Activated naive CD4-positive, alpha-beta T cell treated with anti-CD3 and anti-CD28 coated beads for 36 hours (primary cell): ENCODE measurements around the gene PMEPA1. TPM values are rescaled to one million over a fixed set of nuclear protein-coding genes. Genes with fewer than 3 reads are reported as not detected.
"Not testable (repeated sequence)": the region's sequence is repeated elsewhere in the genome, so short reads cannot be mapped to it uniquely, and the experiment has no call there.

Experiments
- CTCF ChIA-PET: fragments of 350-600 bp; sonication (Branson Sonifier 250); formaldehyde crosslinking; loops from one replicate; lab custom pipeline; 2021; ENCODE audit warnings: antibody characterized with exemption; lab: Charles Lee
- DNase-seq: peaks from one replicate; pipeline ENCODE4 v3.0.0-alpha.2; 2020
- H3K27ac Mint-ChIP-seq: one replicate; pipeline ENCODE4 v1.8.0; 2021; ENCODE audit warnings: mild to moderate bottlenecking, mixed read lengths
- H3K27me3 Mint-ChIP-seq: one replicate; pipeline ENCODE4 v1.8.0; 2021; ENCODE audit warnings: low read depth, mixed read lengths
- H3K36me3 Mint-ChIP-seq: one replicate; pipeline ENCODE4 v1.8.0; 2021; ENCODE audit warnings: low read depth, mixed read lengths
- H3K4me1 Mint-ChIP-seq: one replicate; pipeline ENCODE4 v1.8.0; 2021; ENCODE audit warnings: low read depth, mixed read lengths
- H3K4me3 Mint-ChIP-seq: one replicate; pipeline ENCODE4 v1.8.0; 2021; ENCODE audit warnings: mild to moderate bottlenecking, moderate library complexity, mixed read lengths
- H3K9me3 Mint-ChIP-seq: one replicate; pipeline ENCODE4 v1.8.0; 2021; ENCODE audit warnings: mixed read lengths
- intact Hi-C: fragments of 100-400 bp; cut with micrococcal nuclease; formaldehyde crosslinking; loops from one replicate; pipeline ENCODE4 v1.15.1; 2023
- total RNA-seq, 2 experiments: library from RNA; stranded (reverse); gene quantifications; one replicate each; pipeline ENCODE4 v1.2.3, GENCODE V29; 2021

Gene PMEPA1
- total RNA-seq, 2 experiments from 2014 or later, result 2.0 to 2.2 TPM

DNA sequence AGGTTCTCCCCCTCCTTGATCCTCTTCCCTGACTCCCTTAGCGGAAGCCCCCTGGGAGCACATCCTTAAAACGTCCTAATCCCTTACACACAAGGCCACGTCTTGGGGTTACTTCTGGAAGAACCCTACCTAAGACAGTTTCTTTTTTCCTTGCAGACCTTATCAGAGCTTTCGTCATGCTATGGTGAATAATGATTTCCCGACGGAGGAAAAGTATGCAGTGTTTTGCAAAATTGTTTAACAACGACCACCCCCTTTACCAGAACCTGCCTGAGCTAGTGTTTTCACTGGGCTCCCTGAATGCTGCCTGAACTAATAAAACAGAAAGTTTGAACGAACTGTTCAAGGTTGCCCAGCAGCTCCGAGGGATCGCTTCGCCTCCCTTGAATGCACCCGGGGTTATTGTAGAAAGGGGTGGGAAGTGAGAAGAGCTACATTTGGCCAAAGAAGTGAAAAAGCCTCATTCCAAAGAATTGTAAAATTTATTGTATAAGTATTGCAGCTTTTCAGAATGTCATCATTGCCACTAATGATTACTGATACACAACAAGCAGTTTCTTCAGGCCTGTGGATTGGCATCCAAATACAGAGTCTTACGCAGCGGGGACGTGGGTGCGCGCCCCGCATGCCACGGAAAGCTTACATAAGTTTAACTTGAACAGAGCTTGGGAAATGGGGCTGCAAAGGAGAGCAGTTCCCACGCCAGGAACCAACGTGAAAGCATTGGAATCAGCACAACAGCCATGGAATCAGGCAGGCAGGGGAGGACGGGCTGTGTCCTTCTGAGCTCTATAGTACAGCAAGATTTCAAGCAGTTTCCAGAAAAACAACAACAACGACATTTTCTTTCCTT is 61.7 kb downstream of the PMEPA1 start:
- H3K27ac Mint-ChIP-seq, result no peak overlapping the region
- peaks cover 3% of the 10 kb centered on the region for H3K36me3 Mint-ChIP-seq
- intact Hi-C loops, result no loop called here
- H3K4me1 Mint-ChIP-seq, result no peaks in the 10 kb centered on the region
- DNase-seq, result no peak
- H3K9me3 Mint-ChIP-seq, result peaks cover 17% of the 10 kb centered on the region
- no peak overlapping the region for H3K4me3 Mint-ChIP-seq
- no peaks in the 10 kb centered on the region for H3K27me3 Mint-ChIP-seq
- CTCF ChIA-PET, result interaction anchor here (0.9 kb wide), 1 partner anchor 52 kb away, joined by 3 read pairs; no protein-coding TSS in a partner anchor

DNA sequence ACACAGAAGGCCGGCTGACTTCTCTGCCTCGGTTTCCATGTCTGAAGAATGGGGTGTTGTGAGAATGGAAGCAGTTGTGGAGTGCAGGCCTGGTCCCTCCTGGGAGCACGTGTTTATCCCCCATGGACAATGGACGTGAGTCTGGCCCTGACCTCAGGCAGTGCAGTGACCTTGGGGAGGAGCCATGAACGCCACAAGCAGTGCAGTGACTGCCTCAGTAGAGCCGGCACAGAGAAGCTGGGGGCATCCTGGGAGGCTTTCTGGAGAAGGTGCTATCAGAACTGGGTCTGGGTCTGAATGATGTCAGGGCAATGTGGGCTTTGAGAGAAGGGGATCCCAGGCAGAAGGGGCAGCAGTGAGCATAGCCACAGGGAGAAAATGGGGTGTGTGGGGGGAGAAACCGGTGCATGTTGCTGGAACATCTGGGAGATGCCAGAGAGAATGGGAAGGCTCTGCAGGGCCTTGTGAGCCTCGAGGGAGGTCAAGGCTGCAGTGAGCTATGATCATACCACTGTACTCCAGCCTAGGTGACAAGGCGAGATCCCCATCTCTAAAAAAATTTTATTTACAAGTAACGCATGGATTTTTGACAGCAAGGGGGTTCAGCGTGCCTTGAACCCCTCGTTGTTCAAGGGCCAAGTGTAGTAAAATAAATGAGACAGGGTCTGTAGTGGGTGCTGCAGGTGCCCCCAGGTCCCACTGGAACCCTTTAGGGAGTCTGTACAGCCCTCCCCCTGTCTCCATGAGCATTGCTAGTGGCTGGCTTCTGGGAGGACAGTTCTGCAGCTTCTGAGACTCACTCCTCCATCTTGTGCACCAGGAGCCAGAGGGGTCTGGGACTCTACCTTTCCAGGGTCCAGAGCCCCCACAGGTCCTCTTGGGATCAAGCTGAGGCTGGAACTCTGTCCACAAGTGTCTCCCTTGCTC is 62.5 kb downstream of the PMEPA1 start:
- no peaks in the 10 kb centered on the region for H3K4me1 Mint-ChIP-seq
- CTCF ChIA-PET, result interaction anchor here (0.6 to 0.9 kb wide), 2 partner anchors 40 to 51 kb away, joined by 3 read pairs; no protein-coding TSS in a partner anchor
- peaks cover 1% of the 10 kb centered on the region for H3K36me3 Mint-ChIP-seq
- H3K9me3 Mint-ChIP-seq, result peaks cover 20% of the 10 kb centered on the region
- intact Hi-C loops, result no loop called here
- H3K27ac Mint-ChIP-seq, result no peak overlapping the region
- DNase-seq, result no peak
- H3K4me3 Mint-ChIP-seq, result no peak overlapping the region
- H3K27me3 Mint-ChIP-seq, result no peaks in the 10 kb centered on the region

DNA sequence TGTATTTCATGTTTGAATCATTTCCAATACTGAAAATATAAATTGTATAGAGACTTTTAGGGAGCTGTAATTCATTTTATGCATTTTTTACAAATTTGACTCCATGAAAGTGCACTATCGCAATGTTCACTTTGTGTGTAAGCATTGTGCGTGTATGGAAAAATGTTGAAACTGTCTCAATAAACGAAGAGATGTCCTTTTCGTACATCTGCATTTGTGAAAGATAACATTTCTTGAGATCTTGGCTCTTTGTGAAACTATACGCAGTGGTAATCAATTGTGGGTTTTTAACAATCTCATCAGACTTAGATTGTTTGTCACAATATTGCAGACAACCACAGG is 70.9 kb downstream of the PMEPA1 start:
- CTCF ChIA-PET, result no interaction called here
- Mint-ChIP-seq H3K27me3 (no peaks in the 10 kb centered on the region), H3K4me3 (no peak overlapping the region), H3K36me3 (peaks cover 9% of the 10 kb centered on the region), H3K4me1 (peaks cover 9% of the 10 kb centered on the region), H3K27ac (no peak overlapping the region), H3K9me3 (peaks cover 31% of the 10 kb centered on the region)
- intact Hi-C loops, result no loop called here
- DNase-seq, result no peak

DNA sequence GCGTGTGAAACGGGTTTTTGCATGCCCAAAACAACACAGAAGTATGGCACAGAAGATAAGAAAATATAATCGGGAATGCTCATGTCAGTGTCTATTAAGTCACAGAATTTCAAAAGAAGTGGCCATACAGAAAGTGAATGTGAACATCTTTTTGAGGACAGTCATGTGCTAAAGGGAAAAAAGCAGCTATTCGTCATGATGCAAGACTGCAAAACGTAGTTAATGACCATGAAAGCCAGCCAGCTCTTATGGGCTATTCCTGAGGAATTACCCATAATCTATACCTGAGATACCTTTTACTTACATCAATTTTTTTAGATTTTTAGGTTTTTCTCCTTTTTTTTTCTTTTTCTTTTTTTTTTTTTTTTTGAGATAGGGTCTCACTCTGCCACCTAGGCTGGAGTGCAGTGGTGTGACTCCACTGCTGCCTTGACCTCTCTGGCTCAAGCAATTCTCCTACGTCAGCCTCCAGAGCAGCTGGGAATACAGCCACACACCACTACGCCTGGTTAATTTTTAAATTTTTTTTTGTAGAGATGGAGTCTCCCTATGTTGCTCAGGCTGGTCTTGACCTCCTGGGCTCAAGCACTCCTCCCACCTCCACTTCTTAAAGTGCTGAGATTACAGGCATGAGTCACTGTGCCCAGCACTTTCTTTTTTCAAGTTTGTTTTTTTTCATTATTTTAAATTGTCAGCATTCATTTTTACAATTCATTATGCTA is 71.5 kb downstream of the PMEPA1 start:
- no peak overlapping the region for H3K27ac Mint-ChIP-seq
- intact Hi-C loops, result no loop called here
- no peak for DNase-seq
- H3K27me3 Mint-ChIP-seq, result no peaks in the 10 kb centered on the region
- peaks cover 30% of the 10 kb centered on the region for H3K9me3 Mint-ChIP-seq
- H3K4me1 Mint-ChIP-seq, result peaks cover 12% of the 10 kb centered on the region
- CTCF ChIA-PET, result no interaction called here
- peaks cover 9% of the 10 kb centered on the region for H3K36me3 Mint-ChIP-seq
- H3K4me3 Mint-ChIP-seq, result no peak overlapping the region

DNA sequence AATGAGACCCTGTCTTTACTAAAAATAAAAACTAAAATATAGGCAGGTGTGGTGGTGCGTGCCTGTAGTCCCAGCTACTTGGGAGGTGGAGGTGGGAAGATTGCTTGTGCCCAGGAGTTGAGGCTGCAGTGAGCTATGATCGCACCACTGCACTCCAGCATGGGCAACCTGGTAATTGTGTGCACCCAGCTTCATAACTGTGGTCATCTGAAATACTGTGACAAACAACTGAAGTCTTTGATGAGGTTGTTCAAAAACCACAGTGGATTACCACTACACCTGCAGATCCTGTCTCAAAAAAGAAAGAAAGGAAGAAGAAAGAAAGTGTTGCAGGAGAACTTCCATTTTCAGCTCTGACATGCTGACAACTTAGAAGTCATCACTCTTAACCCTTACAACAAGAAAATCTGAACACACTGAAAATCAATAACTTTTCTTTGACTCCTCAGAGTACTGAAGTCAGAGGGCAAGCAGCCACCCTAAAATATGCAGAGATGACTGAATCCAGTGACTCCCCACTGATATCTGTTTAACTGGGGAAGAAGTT is 75.8 kb downstream of the PMEPA1 start:
- intact Hi-C loops, result loop anchor here (2.0 kb wide), 1 partner anchor 15 kb away; no protein-coding TSS in a partner anchor
- no peak overlapping the region for H3K4me3 Mint-ChIP-seq
- CTCF ChIA-PET, result interaction anchor here (0.6 to 1.3 kb wide), 2 partner anchors 11 to 195 kb away, joined by 3 to 7 read pairs; no protein-coding TSS in a partner anchor
- H3K9me3 Mint-ChIP-seq, result peaks cover 27% of the 10 kb centered on the region
- H3K36me3 Mint-ChIP-seq, result peaks cover 13% of the 10 kb centered on the region
- no peak for DNase-seq
- peaks cover 39% of the 10 kb centered on the region for H3K4me1 Mint-ChIP-seq
- no peak overlapping the region for H3K27ac Mint-ChIP-seq
- no peaks in the 10 kb centered on the region for H3K27me3 Mint-ChIP-seq

DNA sequence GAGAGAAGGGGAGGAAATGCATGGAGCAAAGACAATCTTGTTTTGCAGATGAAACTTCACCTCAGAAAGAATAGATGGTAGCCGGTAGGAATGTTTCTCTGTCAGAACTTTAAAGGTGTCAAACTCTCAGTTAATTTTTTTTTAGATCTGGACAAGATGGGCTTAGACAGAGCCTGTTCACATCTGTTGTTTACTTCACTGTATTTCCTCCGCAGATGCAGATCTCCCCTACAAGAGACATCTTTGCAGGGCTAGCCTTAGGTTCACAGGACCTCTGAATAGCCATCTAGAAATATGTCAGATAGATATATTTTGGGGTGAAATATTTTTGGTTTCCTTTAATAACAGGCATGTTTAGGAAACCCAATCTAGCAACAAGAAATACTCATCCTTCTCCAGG is 77.5 kb downstream of the PMEPA1 start:
- intact Hi-C loops, result no loop called here
- no peaks in the 10 kb centered on the region for H3K27me3 Mint-ChIP-seq

DNA sequence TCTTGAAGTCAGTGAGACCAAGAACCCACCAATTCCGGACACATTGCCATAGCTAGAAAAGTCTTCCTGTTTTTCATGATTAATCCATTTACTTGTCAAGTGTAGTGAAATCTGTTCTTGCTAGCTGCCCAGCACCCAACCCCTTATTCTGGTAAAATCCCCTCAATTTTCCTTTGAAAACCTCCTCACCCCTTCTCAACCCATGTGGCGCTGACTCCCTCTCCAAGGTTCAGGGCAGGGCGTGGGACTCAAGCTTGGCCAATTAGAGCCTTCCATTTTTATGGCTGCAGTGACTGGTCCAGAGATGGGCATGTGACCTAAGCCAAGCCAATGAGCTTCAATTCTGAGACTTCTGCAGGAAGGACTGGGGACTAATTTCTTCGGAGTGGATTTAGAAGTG is 79.8 kb downstream of the PMEPA1 start:
- Mint-ChIP-seq H3K36me3 (peaks cover 18% of the 10 kb centered on the region), H3K9me3 (peaks cover 14% of the 10 kb centered on the region), H3K27ac (peak overlapping the region; percentile 95), H3K4me3 (peak overlapping the region; percentile 94), H3K27me3 (no peaks in the 10 kb centered on the region), H3K4me1 (peaks cover 60% of the 10 kb centered on the region)
- peak; percentile 79 for DNase-seq
- intact Hi-C loops, result no loop called here
- CTCF ChIA-PET, result interaction anchor here (1.1 to 3.1 kb wide), 4 partner anchors 9 to 34 kb away, joined by 5 to 32 read pairs (median 6); partner anchors contain the start of gene ZBP1

More for the DNA sequence above, 77.5 kb downstream of the PMEPA1 start:
- Mint-ChIP-seq H3K27ac (no peak overlapping the region), H3K4me1 (peaks cover 48% of the 10 kb centered on the region), H3K9me3 (peaks cover 25% of the 10 kb centered on the region), H3K36me3 (peaks cover 14% of the 10 kb centered on the region), H3K4me3 (no peak overlapping the region)
- DNase-seq, result no peak
- CTCF ChIA-PET, result interaction anchor here (3.1 kb wide), 1 partner anchor 11 kb away, joined by 32 read pairs; the partner anchor contains the start of gene ZBP1

DNA sequence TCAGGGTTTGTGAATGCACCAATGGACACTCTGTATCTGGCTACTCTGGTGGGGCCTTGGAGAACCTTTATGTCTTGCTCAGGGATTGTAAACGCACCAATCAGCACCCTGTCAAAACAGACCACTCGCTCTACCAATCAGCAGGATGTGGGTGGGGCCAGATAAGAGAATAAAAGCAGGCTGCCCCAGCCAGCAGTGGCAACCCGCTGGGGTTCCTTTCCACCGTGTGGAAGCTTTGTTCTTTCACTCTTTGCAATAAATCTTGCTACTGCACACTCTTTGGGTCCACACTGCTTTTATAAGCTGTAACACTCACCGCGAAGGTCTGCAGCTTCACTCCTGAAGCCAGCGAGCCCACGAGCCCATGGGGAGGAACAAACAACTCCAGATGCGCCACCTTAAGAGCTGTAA is 80.3 kb downstream of the PMEPA1 start:
- peak; percentile 73 for DNase-seq
- H3K4me1 Mint-ChIP-seq, result peaks cover 57% of the 10 kb centered on the region
- intact Hi-C loops, result loop anchor here (10.0 kb wide), 3 partner anchors 455 to 1625 kb away; no protein-coding TSS in a partner anchor

DNA sequence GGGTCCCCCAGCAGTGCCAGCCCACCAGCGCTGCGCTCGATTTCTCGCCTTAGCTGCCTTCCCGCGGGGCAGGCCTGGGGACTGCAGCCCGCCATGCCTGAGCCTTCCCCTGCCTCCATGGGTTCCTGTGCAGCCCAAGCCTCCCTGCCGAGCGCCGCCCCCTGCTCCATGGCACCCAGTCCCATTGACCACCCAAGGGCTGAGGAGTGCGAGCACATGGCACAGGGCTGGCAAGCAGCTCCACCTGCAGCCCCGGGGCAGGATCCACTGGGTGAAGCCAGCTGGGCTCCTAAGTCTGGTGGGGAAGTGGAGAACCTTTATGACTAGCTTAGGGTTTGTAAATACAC is 80.9 kb downstream of the PMEPA1 start:
- peaks cover 51% of the 10 kb centered on the region for H3K4me1 Mint-ChIP-seq
- CTCF ChIA-PET, result interaction anchor here (1.0 to 3.1 kb wide), 7 partner anchors 8 to 131 kb away, joined by 3 to 32 read pairs (median 5); partner anchors contain the start of gene ZBP1
- peak overlapping the region; percentile 94 for H3K4me3 Mint-ChIP-seq
- H3K9me3 Mint-ChIP-seq, result peaks cover 14% of the 10 kb centered on the region
- H3K36me3 Mint-ChIP-seq, result peaks cover 27% of the 10 kb centered on the region
- DNase-seq, result peak; percentile 49
- intact Hi-C loops, result loop anchor here (1.0 to 10.0 kb wide), 5 partner anchors 10 to 1626 kb away; no protein-coding TSS in a partner anchor
- peak overlapping the region; percentile 95 for H3K27ac Mint-ChIP-seq
- not testable (repeated sequence) for H3K27me3 Mint-ChIP-seq

More for the DNA sequence above, 80.3 kb downstream of the PMEPA1 start:
- Mint-ChIP-seq H3K4me3 (peak overlapping the region; percentile 94), H3K9me3 (peaks cover 14% of the 10 kb centered on the region), H3K27ac (peak overlapping the region; percentile 95), H3K36me3 (peaks cover 22% of the 10 kb centered on the region)
- CTCF ChIA-PET, result interaction anchor here (1.0 to 3.1 kb wide), 6 partner anchors 9 to 33 kb away, joined by 3 to 32 read pairs (median 6); partner anchors contain the start of gene ZBP1
- H3K27me3 Mint-ChIP-seq, result not testable (repeated sequence)

DNA sequence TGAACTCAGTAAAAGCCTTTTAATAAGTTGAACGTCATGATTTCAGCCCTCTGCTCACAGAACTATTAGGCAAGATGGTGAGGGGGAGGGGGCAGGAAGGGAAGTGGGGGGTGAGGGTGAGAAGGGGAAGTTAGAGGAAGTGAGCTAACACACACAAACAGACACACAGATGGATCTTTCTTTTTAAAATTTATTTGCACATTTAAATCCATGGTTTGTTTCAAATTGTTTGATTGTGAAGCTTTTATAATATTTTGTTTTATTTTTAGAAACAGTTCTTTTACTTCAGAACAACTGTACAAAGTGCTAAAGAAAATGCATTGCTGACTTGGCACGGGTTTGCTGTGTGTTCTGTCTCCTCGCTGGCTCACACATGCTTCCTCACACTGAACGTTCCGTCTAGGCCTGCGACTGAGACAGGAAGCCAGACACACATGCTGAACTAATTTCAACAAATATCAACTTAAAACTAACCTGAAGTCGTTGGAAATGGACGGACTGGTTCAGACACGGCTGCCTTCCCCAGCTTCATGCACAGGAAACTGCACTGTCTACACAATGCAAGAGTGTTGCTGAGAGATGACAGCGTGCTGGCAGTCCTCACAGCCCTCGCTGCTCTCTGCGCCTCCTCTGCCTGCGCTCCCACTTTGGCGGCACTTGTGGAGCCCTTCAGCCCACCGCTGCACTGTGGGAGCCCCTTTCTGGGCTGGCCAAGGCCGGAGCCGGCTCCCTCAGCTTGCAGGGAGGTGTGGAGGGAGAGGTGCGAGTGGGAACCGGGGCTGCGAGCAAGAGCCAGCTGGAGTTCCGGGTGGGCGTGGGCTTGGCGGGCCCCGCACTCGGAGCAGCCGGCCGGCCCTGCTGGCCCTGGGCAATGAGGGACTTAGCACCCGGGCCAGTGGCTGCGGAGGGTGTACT is 81.5 kb downstream of the PMEPA1 start:
- CTCF ChIA-PET, result interaction anchor here (0.7 to 1.9 kb wide), 8 partner anchors 9 to 349 kb away, joined by 3 to 9 read pairs (median 4); partner anchors contain the start of gene ZBP1
- Mint-ChIP-seq H3K27ac (peak overlapping the region; percentile 99), H3K36me3 (peaks cover 27% of the 10 kb centered on the region), H3K27me3 (no peaks in the 10 kb centered on the region), H3K4me1 (peaks cover 48% of the 10 kb centered on the region), H3K4me3 (peak overlapping the region; percentile 83), H3K9me3 (peaks cover 12% of the 10 kb centered on the region)
- intact Hi-C loops, result loop anchor here (1.0 to 10.0 kb wide), 5 partner anchors 9 to 1626 kb away; no protein-coding TSS in a partner anchor
- DNase-seq, result peak; percentile 84
